ENCODE results near the gene KRT1.

- TF ChIP-seq CTCF (IDR thresholded peaks at IDR 0.05; ENCODE audit: low read length) (no peak), EZH2phosphoT487 (IDR thresholded peaks at IDR 0.05; ENCODE audit: low read length) (no peak), EZH2 (optimal IDR thresholded peaks at IDR 0.05; ENCODE audit: low read depth, low read length) (no peak)
Measured at GRCh38 chr12:52722680-52723079, 42.5 kb upstream of the KRT1 start.
